Neural progenitor cell (in vitro differentiated cells): ENCODE results near the gene ZNF618.

Experiments
- CTCF ChIP-seq: fragments of 200-600 bp; sonication (generic); IDR thresholded peaks from 2 replicates; pipeline ENCODE4 v1.5.1; 2017; ENCODE audit warnings: antibody characterized with exemption, mild to moderate bottlenecking
- EZH2 ChIP-seq: fragments of 200-600 bp; sonication (generic); IDR thresholded peaks from 2 replicates; pipeline ENCODE4 v1.6.1; 2017; ENCODE audit warnings: antibody characterized with exemption, mild to moderate bottlenecking, moderate library complexity

DNA sequence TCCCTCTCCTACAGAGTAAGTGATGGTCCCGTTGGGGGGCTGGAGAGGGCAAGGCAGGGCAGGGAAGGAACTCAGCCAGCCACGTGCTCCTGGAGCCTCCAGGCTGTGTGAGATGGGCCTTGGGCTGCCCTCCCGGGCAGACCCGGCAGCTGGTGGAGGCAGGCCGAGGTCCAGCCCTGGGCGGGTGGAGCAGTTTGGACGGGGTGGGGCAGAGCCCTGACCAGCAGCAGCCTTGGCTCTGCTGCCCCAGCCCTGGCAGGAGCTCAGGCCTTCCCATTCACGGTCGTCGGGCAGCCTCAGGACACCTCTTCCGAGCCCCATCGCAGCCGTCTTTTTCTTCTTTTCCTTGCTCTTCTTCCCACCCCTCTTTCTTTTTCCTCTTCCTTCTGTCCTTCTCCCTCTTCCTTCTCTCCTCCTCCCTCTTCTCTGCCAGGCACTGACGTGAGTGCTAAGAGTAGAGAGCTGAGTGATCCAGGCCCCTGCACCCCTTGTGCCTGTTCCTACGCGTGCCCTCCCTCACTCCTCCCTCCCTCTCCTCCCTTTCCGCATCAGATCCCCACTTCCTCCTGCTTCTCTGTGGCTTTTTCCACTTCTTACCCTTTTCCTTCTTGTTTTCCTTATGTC is 159.2 kb downstream of the ZNF618 start:
- no peak for TF ChIP-seq EZH2
- TF ChIP-seq CTCF, result no peak
